OCI-LY7 (cell line): ENCODE measurements around the gene TMEM171.

Experiments used
- CTCF ChIP-seq: fragments of 200-600 bp; sonication (generic); conservative IDR thresholded peaks from 2 replicates; pipeline ENCODE4 v1.5.1; 2014; ENCODE audit warnings: mild to moderate bottlenecking, antibody characterized with exemption, low read length, moderate library complexity, mixed read lengths
- EZH2phosphoT487 ChIP-seq: fragments of 200-600 bp; sonication (generic); IDR thresholded peaks from 2 replicates; pipeline ENCODE4 v1.6.1; 2018; ENCODE audit warnings: low read depth, borderline replicate concordance, mild to moderate bottlenecking, mixed run types, antibody characterized with exemption, low read length, moderate library complexity, mixed read lengths

- no peak for TF ChIP-seq CTCF
- TF ChIP-seq EZH2phosphoT487 = no peak
These were observed 37.3 kb downstream of the TMEM171 start for GRCh38 chr5:73157414-73158303.
